A204.1 (cell line): ENCODE results near the gene CDHR2.
"Not testable (repeated sequence)": the region's sequence is repeated elsewhere in the genome, so short reads cannot be mapped to it uniquely, and the experiment has no call there.

Source experiments
- FAIRE-seq: peaks from 2 replicates; lab custom pipeline; 2012; peaks lifted over from hg19 to GRCh38; lab: Jason Lieb, UNC

CDHR2 gene

DNA sequence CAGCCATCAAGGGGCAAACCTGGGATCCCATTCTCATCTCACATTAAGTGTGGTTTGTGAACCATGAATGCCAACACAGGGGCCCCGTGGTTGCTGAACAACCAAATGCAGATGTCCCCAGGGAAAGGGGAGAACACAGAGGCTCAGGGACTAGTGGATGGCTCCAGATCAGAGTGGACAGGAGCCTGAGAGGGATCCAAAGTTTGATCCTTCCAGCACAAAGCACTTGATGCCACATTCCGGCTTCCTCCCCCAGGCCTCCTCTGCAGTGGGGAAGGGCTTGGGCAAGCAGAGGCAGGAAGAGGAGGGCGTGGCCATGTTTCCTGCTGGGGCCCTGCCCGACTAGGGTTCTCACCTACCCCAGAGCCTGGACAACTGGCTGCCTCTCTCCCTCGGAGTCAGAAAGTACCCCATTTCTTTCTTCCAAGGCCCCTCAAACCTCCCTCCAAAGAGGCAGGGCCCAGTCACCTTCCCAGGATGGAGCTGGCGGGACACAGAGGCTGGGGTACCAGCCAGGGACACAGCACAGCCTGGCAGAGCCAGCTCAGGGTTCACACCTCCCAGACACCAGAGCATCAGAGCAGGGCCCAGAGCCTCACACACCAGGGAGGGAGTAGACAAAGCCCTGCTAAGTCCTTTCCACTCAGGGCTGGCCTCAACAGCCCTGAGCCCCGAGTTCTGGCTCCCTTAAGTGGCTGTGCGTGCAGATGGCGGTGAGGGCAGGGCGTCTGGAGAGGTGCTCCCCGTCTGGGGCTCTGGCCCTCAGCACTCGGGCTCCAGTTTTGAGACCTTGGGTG, 7.6 kb upstream of the CDHR2 start:
- FAIRE-seq: no peak

DNA sequence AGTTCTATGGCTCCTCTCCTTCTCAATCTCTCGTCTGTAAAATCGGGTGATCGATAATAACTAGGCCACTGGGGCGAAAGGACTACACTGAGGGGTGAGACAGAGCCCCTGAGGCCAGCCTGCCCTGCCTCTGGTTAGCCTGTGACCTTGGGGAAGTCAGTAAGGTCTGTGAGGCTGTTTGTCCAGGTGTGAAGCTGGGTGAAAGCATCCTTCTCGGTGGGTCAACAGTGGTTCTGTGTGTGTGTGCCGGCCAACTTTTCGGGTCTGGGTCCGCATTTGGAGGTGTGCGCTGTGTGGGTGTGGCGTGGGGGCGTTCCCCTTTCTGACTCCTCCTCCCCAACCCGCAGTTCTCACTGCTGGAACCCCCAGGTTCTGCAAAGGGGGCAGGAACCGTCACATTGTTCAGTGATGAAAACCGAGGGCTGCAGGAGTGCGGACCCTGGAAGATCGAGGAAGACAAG, 7.0 kb upstream of the CDHR2 start:
- no peak for FAIRE-seq

DNA sequence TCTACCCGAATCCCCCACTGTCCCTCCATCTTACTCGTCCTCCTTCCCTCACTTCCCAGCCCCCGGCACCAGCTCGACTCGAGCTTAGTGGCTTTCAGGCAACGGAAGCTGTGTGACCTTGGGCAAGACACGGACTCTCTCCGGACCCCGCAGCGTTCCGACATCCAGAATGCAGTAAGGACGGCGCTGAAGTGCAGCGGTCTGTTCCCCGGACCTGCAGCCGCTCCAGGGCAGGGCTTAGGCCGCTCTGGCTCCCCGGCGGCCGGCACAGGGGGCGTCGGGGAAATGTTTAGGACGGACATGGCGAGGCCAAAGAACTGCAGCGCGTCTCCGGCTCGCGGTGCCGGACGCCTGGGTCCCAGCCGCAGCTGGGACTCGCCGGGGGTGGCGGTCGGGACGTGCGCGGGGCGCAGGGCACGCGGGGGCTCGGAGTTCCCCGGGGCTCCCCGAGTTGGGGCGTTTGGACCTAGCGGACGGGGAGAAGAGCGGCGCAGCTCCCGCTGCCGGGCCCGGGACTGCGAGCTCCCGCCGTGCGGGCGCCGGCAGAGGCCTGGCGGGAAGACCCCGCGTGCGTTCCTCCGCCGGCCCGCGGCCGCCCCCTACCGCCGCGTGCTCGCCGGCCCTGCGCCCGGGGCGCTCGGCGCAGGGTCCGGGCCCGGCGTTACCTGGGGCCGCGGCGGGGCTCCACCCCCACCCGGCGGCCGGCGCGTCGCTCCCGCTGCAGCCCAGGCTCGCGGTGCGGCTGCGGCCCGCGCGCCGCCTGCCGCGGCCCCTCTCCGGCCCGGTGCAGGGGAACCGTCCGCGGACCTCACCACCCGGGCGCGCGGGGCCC, 6.3 kb upstream of the CDHR2 start:
- no peak for FAIRE-seq

DNA sequence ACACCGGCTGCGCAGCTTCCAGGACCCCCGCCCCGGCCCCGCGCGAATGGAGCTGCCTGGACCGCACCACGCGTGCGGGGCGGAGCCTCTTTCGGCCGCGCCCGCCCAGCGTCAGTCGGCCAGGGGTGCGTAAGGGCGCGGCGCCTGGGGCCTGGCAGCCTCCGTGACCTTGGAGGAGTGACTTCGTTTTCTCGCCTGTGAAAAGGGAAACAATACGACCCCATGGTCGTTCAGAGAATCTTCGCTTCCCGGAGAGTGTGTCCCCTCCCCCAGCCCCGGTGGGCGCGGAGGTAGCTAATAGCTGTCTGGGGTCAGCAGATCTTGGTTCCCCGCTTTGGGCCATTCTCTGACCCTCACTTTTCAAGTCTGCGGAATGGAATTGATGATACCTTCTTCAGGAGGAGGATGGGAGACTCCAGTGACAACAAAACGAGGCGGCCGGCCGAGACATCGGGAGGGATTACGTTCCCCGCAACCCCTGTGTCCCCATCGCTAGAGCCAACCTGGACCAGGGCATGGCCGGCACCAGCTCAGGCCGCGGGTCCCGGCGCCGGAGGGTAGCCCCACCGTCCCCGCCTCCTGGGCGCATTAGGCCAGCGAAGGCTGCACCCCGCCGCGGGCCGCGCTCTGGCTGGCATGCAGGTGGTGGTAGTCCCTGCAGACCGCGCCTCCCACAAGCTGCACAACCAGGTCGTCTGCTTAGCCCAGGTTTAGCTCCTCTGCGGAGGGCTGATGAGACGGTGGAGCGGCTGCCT, 5.5 kb upstream of the CDHR2 start:
- no peak for FAIRE-seq

DNA sequence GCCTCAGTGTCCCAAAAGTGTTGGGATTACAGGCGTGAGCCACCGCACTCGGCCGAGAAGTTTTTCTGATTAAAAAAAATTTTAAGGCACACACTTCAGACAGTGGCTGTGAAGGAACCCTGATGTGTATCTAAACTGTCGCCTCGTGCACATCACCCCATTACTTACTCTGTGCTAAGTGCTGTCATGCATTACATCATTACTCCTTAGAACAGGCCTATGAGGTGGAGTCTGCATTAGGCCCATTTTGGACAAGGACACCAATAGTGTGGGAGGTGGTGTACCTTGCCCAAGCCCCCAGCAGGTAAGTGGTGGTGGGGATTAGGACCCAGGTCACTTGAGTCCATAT, 3.8 kb upstream of the CDHR2 start:
- no peak for FAIRE-seq

DNA sequence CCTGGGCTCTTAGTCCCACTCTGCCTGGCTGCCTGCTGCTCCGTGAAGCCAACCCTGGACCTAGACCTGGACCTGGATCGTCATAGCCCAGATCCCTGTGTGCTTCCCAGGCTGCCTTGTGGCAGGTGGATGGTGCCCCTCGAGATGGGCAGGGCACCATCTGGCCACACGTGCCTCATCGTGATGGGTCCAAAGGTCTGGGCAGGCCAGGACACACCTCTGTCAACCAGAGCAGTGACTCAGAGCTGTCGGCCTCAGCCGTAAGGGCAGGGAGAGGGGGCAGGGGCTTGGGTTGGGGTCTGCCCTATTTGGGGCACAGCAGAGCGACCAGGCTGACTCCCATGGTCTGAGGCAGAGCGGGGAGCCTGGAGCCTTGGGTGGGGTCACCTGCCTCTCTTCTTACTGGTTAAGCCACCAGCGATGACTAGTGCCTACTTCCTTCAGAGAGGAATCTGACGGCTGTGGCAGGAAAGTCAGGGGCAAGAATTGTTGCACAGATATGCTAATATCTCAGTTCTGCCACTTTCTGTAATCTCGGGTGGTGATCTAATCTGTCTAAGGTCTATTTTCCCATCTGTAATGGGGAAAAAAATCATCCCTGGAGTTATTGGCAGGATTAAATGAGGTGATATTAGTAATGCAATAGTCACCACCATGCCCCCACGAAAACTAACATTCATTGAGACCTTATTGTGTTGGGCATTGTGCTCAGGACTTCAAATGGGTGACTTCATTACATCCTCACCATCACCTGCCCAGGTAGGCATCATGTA, 3.2 kb upstream of the CDHR2 start:
- FAIRE-seq: no peak

DNA sequence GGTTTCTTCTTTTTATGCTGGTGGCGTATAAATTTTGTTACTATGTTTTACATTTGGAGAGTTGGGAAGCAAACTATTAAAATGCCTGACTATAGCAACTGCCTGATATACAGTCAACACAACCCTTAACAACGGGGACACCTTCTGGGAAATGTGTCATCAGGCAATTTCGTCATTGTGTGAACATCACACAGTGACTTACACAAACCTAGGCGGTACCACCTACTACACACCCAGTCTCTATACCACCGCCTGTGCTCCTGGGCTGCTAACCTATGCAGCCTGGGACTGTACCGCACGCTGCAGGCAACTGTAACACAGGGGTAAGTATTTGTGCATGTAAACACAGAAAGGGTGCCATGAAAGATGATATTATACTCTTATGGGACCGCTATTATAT, 1.3 kb upstream of the CDHR2 start:
- FAIRE-seq: no peak

DNA sequence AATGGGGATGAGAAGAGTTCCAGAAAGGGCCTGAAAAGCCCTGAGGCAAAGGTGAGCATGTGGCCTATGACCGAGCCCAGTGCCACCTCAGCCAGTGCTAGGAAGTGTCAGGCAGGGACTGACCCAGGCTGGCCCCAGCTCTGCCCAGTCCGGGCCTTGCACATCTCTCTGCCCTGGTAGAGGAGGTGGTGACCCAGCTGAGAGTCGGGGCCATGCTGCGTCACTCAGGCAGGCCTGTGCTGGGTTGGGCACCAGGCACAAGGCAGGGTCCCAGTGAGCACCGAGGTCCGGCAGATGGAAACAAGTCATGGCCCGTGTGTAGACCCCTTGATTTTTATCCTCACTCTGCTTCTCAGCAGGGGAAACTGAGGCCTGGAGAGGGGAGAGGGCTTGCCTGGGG, 729 bp downstream of the CDHR2 start:
- FAIRE-seq: no peak

DNA sequence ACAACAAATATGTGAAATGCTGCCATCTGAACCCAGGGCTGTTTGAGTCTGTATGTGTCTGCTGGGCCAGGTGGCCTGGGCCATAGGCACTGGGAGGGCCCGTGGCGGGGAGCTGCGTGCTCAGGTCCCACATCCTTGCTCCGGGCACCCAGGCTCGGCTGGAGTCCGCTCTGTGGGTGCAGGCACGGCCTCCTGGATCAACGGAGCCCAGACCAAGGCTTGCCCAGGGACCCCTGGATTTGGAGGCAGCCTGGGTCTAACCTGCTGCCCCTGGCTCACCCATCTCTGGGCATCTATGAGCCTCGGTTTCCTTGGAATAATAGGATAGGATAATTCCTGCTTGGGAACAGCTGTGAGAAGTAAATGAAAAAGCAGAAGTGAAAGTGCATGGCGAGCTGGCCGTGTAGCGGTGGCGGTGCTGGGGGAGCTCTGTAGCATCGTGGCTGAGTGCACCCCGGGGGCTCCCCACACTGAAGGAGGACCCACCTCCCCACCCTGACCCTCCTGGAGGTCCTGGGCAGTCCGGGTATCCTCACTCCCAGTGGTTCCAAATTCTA, 1.2 kb downstream of the CDHR2 start:
- FAIRE-seq: no peak

DNA sequence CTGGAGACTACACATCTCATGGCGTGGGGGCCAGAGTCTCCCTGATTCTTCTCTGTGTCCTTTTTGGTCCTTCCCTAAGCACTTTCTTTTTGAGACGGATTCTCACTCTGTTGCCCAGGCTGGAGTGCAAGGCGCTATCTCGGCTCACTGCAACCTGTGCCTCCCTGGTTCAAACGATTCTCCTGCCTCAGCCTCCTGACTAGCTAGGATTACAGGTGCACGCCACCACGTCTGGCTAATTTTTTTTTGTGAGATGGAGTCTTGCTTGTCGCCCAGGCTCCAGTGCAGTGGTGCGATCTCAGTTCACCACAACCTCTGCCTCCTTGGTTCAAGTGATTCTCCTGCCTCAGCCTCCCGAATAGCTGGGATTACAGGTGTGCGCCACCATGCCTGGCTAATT, 1.8 kb downstream of the CDHR2 start:
- FAIRE-seq: not testable (repeated sequence)

DNA sequence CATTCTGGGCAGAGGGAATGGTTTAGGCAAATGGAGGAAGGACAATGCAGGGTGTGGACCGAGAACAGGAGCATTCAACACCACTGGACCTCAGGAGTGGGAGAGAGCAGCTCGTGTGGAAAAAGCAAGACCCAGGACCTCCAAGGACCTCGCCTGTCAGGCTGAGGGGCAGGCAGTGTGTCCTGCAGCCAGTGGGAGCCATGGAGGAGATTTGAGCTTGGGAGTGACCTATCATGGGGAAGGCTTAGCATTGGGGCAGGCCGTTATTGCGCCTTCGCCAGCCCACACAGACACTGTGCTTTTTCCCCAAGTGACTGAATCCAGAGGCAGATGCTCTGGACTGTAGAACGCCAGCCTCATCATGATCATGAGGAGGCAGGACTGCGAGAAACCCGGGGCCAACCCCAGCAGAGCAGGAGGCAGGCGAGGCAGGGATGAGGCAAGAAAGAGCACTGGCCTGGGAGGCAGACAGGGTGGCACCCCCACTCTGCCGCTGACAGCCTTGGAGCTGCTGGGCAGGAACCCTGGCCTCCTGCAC, 3.3 kb downstream of the CDHR2 start:
- no peak for FAIRE-seq

DNA sequence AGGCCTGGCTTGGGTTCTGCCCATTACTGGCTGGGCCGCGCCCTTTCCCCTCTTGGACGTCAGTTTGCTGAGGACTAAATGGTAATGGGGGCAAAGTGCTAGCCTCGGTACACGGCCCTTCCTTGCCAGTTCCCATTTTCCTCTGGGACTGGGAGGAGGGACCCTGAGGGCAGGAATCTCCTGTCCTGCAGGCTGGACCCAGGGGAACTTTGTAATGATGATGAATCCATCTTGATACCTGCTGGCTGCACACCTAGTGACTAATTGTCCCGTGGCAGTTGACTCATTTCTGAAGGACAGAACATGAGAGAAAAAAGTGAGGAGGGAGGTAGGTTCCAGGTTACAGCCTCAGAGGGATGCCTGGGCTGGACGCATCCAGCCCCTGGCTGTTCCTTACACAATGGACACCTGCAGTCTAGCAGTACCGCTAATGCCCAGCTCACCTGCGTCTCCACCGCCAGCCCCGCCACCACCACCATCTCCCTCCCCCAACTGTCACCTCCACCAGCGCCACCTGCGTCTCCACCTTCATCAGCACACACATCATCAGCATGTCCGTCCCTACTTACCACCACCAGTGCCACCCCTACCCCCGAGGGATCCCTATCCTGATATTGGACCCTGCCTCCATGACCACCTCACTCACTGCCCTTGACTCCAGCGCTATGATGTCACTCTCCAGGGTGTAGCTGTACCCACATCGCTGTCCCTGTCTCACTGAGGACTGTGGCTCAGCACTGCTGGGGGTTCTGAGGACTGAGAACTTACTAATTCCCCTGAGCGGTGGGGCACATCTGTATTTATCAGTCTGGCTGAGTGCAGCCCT, 4.3 kb downstream of the CDHR2 start:
- FAIRE-seq: no peak

DNA sequence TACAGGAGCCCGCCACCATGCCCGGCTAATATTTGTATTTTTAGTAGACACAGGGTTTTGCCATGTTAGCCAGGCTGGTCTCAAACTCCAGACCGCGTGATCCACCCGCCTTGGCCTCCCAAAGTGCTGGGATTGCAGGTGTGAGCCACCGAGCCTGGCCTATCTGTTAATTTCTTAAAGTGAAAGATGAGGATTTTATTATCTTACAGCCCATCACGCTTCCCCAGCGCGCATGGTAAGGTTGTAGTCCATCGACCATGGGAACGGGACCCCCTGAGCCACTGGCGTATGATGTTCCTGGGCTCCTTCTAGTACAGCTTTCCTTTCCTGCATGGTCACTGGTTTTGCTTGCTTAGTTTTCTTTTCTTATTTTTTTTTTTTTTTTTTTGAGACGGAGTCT, 8.7 kb downstream of the CDHR2 start:
- FAIRE-seq: no peak

DNA sequence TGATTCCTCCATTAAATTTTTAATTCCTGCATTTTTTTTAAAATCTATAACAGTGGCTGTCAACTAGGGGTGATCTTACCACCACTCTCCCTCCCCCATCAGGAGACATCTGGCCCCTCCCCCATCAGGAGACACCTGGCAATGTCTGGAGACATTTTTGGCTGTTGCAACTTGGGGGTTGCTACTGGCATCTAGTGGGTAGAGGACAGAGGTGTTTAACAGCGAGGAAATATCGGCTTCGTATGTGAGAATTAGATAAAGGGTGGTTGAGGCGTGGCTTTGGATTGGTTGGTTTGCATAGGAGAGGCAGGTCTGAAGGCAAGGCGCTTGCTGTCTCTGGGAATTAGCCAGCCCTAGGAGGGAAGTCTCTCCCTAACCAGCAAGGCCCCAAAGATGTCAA, 10.5 kb downstream of the CDHR2 start:
- no peak for FAIRE-seq

DNA sequence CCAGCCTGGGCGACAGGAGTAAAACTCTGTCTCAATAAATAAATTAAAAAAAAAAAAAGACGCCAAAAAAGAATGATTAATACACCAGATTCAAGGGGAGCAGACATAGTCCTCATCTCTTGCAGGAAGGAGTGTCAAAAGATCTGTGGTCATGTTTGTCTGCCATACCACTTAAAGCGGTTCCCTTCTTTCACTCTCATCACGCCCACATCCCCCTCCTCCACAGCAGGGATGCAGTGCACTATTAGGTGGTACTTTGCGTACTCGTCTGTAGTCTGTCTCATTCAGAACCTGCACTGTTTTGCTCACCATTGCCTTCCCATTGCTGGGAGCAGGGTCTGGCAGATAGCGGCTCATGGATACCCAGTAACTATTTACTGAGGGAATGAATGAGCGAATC, 11.2 kb downstream of the CDHR2 start:
- no peak for FAIRE-seq

DNA sequence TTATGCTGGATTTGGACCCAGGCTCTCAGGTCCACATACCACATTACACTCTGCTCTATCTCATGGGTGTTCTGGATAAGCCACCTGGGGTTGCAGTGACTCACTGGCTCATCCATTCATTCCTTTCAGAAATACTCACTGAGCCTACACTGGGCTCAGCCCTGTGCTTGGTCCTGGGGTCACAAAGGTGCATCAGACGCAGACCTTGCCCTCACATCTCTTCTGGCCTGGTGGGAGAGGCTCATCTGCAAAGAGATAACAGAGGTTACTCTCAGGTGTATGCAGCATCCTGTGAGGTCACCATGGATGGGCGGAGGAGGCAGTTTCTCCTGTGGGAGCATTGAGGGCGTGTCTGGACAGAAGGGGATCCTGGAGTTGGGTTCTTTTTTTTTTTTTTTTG, 12.1 kb downstream of the CDHR2 start:
- FAIRE-seq: no peak

DNA sequence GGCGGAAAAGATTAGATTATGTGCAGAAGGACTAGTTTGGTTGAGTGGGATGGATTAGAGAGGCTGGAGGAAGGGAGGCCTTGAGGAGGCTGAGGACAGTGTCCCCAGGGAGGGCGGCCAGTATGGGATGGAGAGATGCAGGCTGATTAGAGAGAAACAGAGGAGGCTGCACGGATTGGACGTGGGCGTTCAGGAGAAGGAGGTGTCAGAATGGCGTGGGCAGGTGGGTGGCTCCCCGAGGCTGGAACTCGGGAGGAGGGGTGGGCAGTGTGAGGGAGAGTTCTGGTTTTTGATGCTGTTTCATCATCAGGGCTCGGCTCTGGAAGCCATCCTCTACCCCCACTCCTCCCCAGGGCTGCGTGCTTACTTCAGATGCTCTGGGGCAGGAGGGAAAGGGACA, 13.0 kb downstream of the CDHR2 start:
- FAIRE-seq: no peak

DNA sequence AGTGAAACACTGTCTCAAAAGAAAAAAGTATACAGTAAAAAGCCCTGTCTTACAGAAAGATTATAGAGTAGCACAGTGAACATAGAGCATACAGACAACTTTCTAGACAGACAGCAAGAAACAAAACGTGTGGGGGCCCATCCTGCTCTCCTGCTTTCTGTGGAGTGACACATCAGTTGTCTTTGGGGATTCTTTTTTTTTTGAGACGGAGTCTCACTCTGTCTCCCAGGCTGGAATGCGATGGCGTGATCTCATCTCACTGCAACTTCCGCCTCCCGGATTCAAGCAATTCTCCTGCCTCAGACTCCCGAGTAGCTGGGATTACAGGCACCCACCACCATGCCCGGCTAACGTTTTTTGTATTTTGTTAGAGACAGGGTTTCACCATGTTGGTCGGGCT, 14.9 kb downstream of the CDHR2 start:
- FAIRE-seq: no peak

DNA sequence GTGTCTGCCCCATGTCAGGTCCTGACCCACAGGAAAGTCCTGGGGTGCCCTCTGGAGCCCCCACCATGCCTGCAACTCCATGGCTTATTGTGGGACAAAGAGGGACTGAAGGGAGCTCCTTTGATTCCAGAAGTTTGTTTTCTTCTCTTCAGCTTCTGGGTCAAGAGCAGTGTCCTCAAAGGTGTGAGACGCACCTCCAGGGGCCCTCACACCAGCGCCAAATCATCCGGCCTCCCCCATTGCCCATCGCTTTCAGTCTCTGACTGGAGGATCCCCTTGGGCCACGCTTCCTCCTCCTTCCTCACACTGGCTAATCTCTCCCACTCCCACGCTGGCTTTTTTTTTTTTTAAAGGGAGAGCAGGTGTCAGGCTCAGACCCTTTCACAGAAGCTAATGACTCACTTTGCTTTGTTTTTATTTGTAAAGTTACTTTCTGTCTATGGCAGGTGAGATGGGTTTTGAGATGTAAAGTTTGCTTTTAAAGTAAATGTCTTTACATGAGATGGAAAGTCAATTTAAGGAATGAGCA, 16.7 kb downstream of the CDHR2 start:
- FAIRE-seq: no peak

DNA sequence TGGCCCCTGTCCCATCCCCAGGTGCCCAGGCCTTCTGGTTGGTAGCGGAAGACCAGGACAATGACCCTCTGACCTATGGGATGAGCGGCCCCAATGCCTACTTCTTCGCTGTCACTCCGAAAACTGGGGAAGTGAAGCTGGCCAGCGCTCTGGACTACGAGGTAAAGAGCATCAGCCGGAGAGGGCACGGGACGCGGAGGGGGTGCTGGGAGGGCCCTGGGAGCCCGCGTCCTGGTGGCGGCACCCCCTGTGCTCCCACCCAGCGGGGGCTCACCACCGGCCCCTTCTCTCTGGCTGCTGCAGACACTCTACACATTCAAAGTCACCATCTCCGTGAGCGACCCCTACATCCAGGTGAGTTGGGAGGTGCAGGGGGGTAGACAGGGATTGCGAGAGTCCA, 19.5 kb downstream of the CDHR2 start:
- no peak for FAIRE-seq

DNA sequence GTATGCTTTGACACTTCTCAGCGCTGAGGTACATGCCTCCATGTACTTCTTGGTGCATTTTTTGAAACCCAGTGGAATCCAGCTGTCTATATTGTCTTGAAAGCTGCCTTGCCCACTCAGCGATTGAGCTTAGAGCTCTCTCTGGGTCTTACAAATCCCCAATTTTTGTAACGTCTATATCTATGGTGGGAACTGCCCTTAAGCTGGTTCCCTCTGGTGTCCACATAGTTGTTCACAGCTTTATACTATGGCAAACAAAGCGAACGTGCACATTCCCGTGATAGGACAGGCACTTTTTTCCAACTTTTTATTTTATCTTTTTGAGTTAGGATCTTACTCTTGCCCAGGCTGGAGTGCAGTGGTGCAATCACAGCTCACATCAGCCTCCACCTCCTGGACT, 20.9 kb downstream of the CDHR2 start:
- no peak for FAIRE-seq
